ENCODE results near the gene NOL7. TPM values are rescaled to one million over a fixed set of nuclear protein-coding genes. Genes with fewer than 3 reads are reported as not detected.

The NOL7 gene
- total and polyA plus RNA-seq, 2 experiments from 2014 or later = 97.2 to 251 TPM

- ATAC-seq = no peak
- Histone ChIP-seq H3F3A (replicated peaks; ENCODE audit: low read depth) (no peaks in the 10 kb centered on the region), H3K4me2 (no peak overlapping the region), H3K4me3 (no peak overlapping the region), H3K4me1 (ENCODE audit: insufficient read depth) (no peaks in the 10 kb centered on the region), H3K36me3 (ENCODE audit: insufficient read depth) (peaks cover 4% of the 10 kb centered on the region; the same call in 1 of the 2 replicates), H3K79me2 (replicated peaks; ENCODE audit: insufficient read depth) (no peaks in the 10 kb centered on the region), H2AFZ (no peak overlapping the region), H3K27me3 (ENCODE audit: insufficient read depth) (no peaks in the 10 kb centered on the region), H3K27ac (ENCODE audit: low read depth) (no peak overlapping the region), H3K9me2 (ENCODE audit: insufficient read depth) (no peaks in the 10 kb centered on the region), H4K20me1 (replicated peaks; ENCODE audit: insufficient read depth) (no peaks in the 10 kb centered on the region)
- Mint-ChIP-seq H3K27ac (no peak overlapping the region), H3K27me3 (ENCODE audit: insufficient read depth, low read depth, poor library complexity) (peaks cover 3% of the 10 kb centered on the region), H3K4me3 (no peak overlapping the region), H3K9me3 (no peaks in the 10 kb centered on the region), H3K4me1 (no peaks in the 10 kb centered on the region), H3K36me3 (ENCODE audit: low read depth) (peaks cover 23% of the 10 kb centered on the region; the same call in 2 of the 3 replicates)
- DNase-seq (ENCODE audit: low spot score) = no peak
- TF ChIP-seq STAT1 (IDR thresholded peaks at IDR 0.05; ENCODE audit: unreplicated experiment) (no peak), ZNF462 (CRISPR knock-in tag; IDR thresholded peaks at IDR 0.05) (no peak), JUNB (IDR thresholded peaks at IDR 0.05; ENCODE audit: unreplicated experiment) (no peak), NANOG (IDR thresholded peaks at IDR 0.05; ENCODE audit: borderline replicate concordance) (no peak), EZH2 (IDR thresholded peaks at IDR 0.05; ENCODE audit: low read depth, unreplicated experiment) (no peak), REST (IDR thresholded peaks at IDR 0.05; ENCODE audit: unreplicated experiment) (no peak), EZH2phosphoT487 (IDR thresholded peaks at IDR 0.05; ENCODE audit: unreplicated experiment) (no peak), ZNF331 (CRISPR knock-in tag; IDR thresholded peaks at IDR 0.05; ENCODE audit: low read depth) (no peak), ETS1 (IDR thresholded peaks at IDR 0.05) (no peak), ZNF114 (CRISPR knock-in tag; IDR thresholded peaks at IDR 0.05) (no peak), CTCF (conservative IDR thresholded peaks at IDR 0.05; ENCODE audit: low read depth in 2 of 2) (no peak), POLR2AphosphoS5 (IDR thresholded peaks at IDR 0.05; ENCODE audit: low read depth) (no peak), CREB1 (CRISPR knock-in tag; IDR thresholded peaks at IDR 0.05; ENCODE audit: low read depth) (no peak)
Observed at GRCh38 chr6:13605634-13606033, 9.5 kb upstream of the NOL7 start.
